ENCODE results near the gene SNRPD2.

DNA sequence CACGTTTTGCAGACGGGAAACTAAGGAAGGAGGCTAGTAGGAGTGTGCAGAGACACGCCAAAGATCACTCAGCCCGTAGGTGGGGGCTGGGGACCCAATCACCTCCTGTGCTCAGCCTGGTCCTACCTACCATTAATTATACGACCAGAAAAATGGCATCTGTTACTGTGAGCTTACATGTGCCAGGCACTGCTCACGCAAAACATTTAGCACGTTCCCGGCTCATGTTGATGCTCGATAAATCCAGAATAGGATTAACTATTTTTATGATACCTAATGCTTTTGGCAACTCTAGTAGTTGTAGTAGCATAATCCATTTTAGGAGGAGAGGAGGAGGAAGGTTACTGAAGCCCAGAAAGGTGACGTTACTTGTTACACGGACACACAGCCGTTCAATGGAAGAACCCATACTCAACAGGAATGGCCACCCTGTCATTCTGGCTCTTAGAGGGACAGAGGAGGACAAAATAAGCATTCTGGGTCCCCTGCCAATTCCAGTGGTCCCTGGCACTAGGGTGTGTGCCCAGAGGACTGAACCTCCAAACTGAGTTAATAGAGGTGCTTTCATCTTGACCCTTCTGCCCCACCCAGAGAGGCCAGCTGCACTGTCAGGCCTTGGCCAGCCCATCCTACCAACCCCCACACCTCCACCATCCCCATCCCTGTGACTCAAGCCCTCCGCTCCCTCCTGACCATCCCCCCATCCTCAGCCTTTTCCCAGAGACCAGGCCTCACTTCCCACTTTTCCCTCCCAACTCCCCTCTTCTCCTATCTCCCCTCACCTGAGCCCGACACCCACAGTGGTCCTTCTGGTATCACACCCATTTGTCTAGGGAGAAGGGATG, 47.6 kb downstream of the SNRPD2 start:
- TF ChIP-seq, protein P1, sequence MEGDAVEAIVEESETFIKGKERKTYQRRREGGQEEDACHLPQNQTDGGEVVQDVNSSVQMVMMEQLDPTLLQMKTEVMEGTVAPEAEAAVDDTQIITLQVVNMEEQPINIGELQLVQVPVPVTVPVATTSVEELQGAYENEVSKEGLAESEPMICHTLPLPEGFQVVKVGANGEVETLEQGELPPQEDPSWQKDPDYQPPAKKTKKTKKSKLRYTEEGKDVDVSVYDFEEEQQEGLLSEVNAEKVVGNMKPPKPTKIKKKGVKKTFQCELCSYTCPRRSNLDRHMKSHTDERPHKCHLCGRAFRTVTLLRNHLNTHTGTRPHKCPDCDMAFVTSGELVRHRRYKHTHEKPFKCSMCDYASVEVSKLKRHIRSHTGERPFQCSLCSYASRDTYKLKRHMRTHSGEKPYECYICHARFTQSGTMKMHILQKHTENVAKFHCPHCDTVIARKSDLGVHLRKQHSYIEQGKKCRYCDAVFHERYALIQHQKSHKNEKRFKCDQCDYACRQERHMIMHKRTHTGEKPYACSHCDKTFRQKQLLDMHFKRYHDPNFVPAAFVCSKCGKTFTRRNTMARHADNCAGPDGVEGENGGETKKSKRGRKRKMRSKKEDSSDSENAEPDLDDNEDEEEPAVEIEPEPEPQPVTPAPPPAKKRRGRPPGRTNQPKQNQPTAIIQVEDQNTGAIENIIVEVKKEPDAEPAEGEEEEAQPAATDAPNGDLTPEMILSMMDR (conservative IDR thresholded peaks at IDR 0.05; ENCODE audit: low read depth, low read length) = no peak
- no peak for TF ChIP-seq EZH2phosphoT487 (IDR thresholded peaks at IDR 0.05; ENCODE audit: borderline replicate concordance, low read length)
- no peak for TF ChIP-seq EZH2 (IDR thresholded peaks at IDR 0.05; ENCODE audit: low read length, unreplicated experiment)

All from PC-3 (cell line).